GM23338 (cell line): ENCODE results near the gene TSHB. TPM values are rescaled to one million over a fixed set of nuclear protein-coding genes. Genes with fewer than 3 reads are reported as not detected.

Experiments used
- ATAC-seq: fragments of 200-7000 bp; cut with Tn5 transposase; 3 replicates; pipeline ENCODE4 v1.9.1; 2020
- DNase-seq: peaks from one replicate; pipeline ENCODE4 v3.0.0-alpha.2; 2015; ENCODE audit warnings: low spot score
- H2AFZ ChIP-seq: fragments of 200-600 bp; sonication (generic); 2 replicates; pipeline ENCODE4 v1.8.0; 2016; ENCODE audit warnings: antibody characterized with exemption, mild to moderate bottlenecking, moderate library complexity
- H3F3A ChIP-seq: fragments of 200-600 bp; sonication (generic); replicated peaks from 2 replicates; pipeline ENCODE4 v1.8.0; 2017; ENCODE audit warnings: antibody characterized with exemption, mixed run types, low read depth
- H3K27ac ChIP-seq: fragments of 200-600 bp; sonication (generic); 2 replicates; pipeline ENCODE4 v1.6.1; 2016; ENCODE audit warnings: low read depth
- H3K27me3 ChIP-seq: fragments of 200-600 bp; sonication (generic); 2 replicates; pipeline ENCODE4 v1.8.0; 2016; ENCODE audit warnings: mild to moderate bottlenecking, mixed run types, moderate library complexity; ENCODE audit not compliant: insufficient read depth
- H3K36me3 ChIP-seq: fragments of 200-600 bp; sonication (generic); 2 replicates; pipeline ENCODE4 v1.8.0; 2016; ENCODE audit warnings: mild to moderate bottlenecking; ENCODE audit not compliant: insufficient read depth
- H3K4me1 ChIP-seq: fragments of 200-600 bp; sonication (generic); 2 replicates; pipeline ENCODE4 v1.8.0; 2016; ENCODE audit warnings: mild to moderate bottlenecking, moderate library complexity; ENCODE audit not compliant: insufficient read depth
- H3K4me2 ChIP-seq: fragments of 200-600 bp; sonication (generic); 2 replicates; pipeline ENCODE4 v1.7.1; 2017; ENCODE audit warnings: mixed run types
- H3K4me3 ChIP-seq: fragments of 200-600 bp; sonication (generic); 2 replicates; pipeline ENCODE4 v1.6.1; 2016; ENCODE audit warnings: mixed run types
- H3K79me2 ChIP-seq: fragments of 200-600 bp; sonication (generic); replicated peaks from 2 replicates; pipeline ENCODE4 v1.8.0; 2017; ENCODE audit warnings: mild to moderate bottlenecking; ENCODE audit not compliant: insufficient read depth
- H3K9me2 ChIP-seq: fragments of 200-600 bp; sonication (generic); 2 replicates; pipeline ENCODE4 v1.8.0; 2017; ENCODE audit not compliant: insufficient read depth
- H4K20me1 ChIP-seq: fragments of 200-600 bp; sonication (generic); replicated peaks from 2 replicates; pipeline ENCODE4 v1.8.0; 2017; ENCODE audit warnings: mild to moderate bottlenecking; ENCODE audit not compliant: insufficient read depth
- H3K27ac Mint-ChIP-seq: 2 replicates; pipeline ENCODE4 v1.8.0; 2020; ENCODE audit warnings: inconsistent platforms, mild to moderate bottlenecking, moderate library complexity, mixed read lengths
- H3K27me3 Mint-ChIP-seq: 3 replicates; pipeline ENCODE4 v1.8.0; 2022; ENCODE audit warnings: low read depth, mild to moderate bottlenecking, moderate library complexity, mixed read lengths, inconsistent platforms; ENCODE audit not compliant: insufficient read depth, poor library complexity
- H3K36me3 Mint-ChIP-seq: 3 replicates; pipeline ENCODE4 v1.8.0; 2021; ENCODE audit warnings: low read depth, mild to moderate bottlenecking, inconsistent platforms, moderate library complexity, mixed read lengths
- H3K4me1 Mint-ChIP-seq: 3 replicates; pipeline ENCODE4 v1.8.0; 2020; ENCODE audit warnings: mild to moderate bottlenecking, inconsistent platforms, mixed read lengths
- H3K4me3 Mint-ChIP-seq: 3 replicates; pipeline ENCODE4 v1.8.0; 2021; ENCODE audit warnings: moderate library complexity, mild to moderate bottlenecking, inconsistent platforms, mixed read lengths
- H3K9me3 Mint-ChIP-seq: 3 replicates; pipeline ENCODE4 v1.8.0; 2020; ENCODE audit warnings: moderate library complexity, mild to moderate bottlenecking, inconsistent platforms, mixed read lengths
- CREB1 ChIP-seq: fragments of 250-450 bp; sonication (Bioruptor Pico); IDR thresholded peaks from 2 replicates; pipeline ENCODE4 v1.5.0; 2020; ENCODE audit warnings: low read depth, mild to moderate bottlenecking, moderate library complexity
- EZH2 ChIP-seq: fragments of 200-600 bp; sonication (generic); IDR thresholded peaks from one replicate; pipeline ENCODE4 v1.8.0; 2017; ENCODE audit warnings: antibody characterized with exemption, mild to moderate bottlenecking, low read depth; ENCODE audit not compliant: unreplicated experiment
- EZH2phosphoT487 ChIP-seq: fragments of 200-600 bp; sonication (generic); IDR thresholded peaks from one replicate; pipeline ENCODE4 v1.8.1; 2018; ENCODE audit warnings: antibody characterized with exemption; ENCODE audit not compliant: unreplicated experiment
- NANOG ChIP-seq: IDR thresholded peaks from 2 replicates; pipeline ENCODE4 v1.6.1; 2016; ENCODE audit warnings: antibody characterized with exemption, borderline replicate concordance
- REST ChIP-seq: IDR thresholded peaks from one replicate; pipeline ENCODE4 v1.6.1; 2018; ENCODE audit warnings: antibody characterized with exemption; ENCODE audit not compliant: unreplicated experiment
- STAT1 ChIP-seq: IDR thresholded peaks from one replicate; pipeline ENCODE4 v1.6.1; 2016; ENCODE audit warnings: antibody characterized with exemption; ENCODE audit not compliant: unreplicated experiment
- ZNF114 ChIP-seq: fragments of 250-450 bp; sonication (Bioruptor Pico); IDR thresholded peaks from 2 replicates; pipeline ENCODE4 v1.5.0; 2020; ENCODE audit warnings: mild to moderate bottlenecking, moderate library complexity
- polyA plus RNA-seq: library from polyadenylated mRNA; unstranded; fragments of >200 nt; fragmentation: Nextera tagmentation; extraction: Ambion mirVana; gene quantifications from 2 replicates; pipeline ENCODE4 v1.2.1, GENCODE V29; 2016
- total RNA-seq: library from RNA; depleted of rRNA; stranded (reverse); fragments of >200 nt; shearing (Covaris generic); gene quantifications from 2 replicates; pipeline ENCODE4 v1.2.3, GENCODE V29; 2014
- TF ChIP-seq, protein P1 (sequence below): fragments of 250-450 bp; sonication (Bioruptor Pico); IDR thresholded peaks from 2 replicates; pipeline ENCODE4 v1.5.0; 2020; ENCODE audit warnings: mild to moderate bottlenecking, moderate library complexity

The TSHB gene
- total and polyA plus RNA-seq, 2 experiments from 2014 or later, result not detected

DNA sequence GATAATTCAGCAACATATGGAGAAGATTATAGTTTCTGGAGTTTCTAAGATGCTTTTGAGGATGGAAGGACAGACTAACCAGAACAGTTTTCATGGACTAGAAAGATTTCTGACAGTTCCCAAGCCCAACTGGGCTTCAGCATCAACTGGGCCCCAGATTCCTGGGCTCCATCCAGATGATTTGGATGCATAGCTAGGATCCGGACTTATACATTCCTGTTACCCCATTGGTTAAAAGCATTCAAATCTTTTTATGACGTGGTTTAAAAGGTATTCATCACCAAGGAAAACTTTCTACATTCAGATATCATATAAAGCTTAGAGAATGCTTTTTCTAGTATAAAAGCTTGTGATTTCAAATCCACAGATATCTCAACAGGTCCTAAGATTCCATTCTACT is 29.7 kb downstream of the TSHB start:
- peaks cover 3% of the 10 kb centered on the region; the same call in 1 of the 3 replicates for H3K4me1 Mint-ChIP-seq
- Histone ChIP-seq H3K36me3 (no peaks in the 10 kb centered on the region), H3K9me2 (no peaks in the 10 kb centered on the region), H3K27ac (no peak overlapping the region), H2AFZ (no peak overlapping the region), H3K4me1 (peaks cover 13% of the 10 kb centered on the region), H3K4me3 (no peak overlapping the region), H3K4me2 (no peak overlapping the region), H3K27me3 (no peaks in the 10 kb centered on the region), H3K79me2 (no peaks in the 10 kb centered on the region), H4K20me1 (no peaks in the 10 kb centered on the region), H3F3A (no peaks in the 10 kb centered on the region)
- H3K36me3 Mint-ChIP-seq, result no peaks in the 10 kb centered on the region; the same call in 2 of the 3 replicates
- TF ChIP-seq EZH2phosphoT487, result no peak
- no peak for TF ChIP-seq EZH2
- no peak overlapping the region for H3K4me3 Mint-ChIP-seq
- H3K27me3 Mint-ChIP-seq, result peaks cover 2% of the 10 kb centered on the region
- no peak overlapping the region for H3K27ac Mint-ChIP-seq
- H3K9me3 Mint-ChIP-seq, result no peaks in the 10 kb centered on the region
- ATAC-seq, result no peak
- no peak for DNase-seq

DNA sequence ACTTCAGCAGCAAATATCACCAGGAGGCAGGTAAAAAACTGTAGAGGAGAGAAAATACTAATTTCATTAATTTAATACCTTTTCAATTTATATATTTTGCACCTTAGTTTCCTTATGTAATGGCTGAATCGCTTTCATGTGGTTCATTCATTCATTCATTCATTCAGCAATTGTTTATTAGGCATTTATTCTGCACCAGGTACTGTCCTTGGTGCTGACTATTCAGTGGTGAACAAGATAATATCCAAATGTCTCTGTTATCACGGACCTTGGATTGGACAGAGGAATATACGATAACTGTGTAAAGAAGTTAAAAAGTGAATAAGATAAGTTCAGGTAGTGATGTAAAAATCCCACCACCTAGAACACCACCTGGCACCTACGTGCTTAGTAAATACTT is 30.9 kb downstream of the TSHB start:
- no peaks in the 10 kb centered on the region; the same call in 2 of the 3 replicates for H3K36me3 Mint-ChIP-seq
- Histone ChIP-seq H3K79me2 (no peaks in the 10 kb centered on the region), H4K20me1 (no peaks in the 10 kb centered on the region), H3F3A (no peaks in the 10 kb centered on the region), H3K4me3 (no peak overlapping the region), H3K36me3 (no peaks in the 10 kb centered on the region), H2AFZ (no peak overlapping the region), H3K27me3 (no peaks in the 10 kb centered on the region), H3K4me2 (no peak overlapping the region), H3K9me2 (no peaks in the 10 kb centered on the region), H3K4me1 (peaks cover 13% of the 10 kb centered on the region), H3K27ac (no peak overlapping the region)
- peaks cover 2% of the 10 kb centered on the region for H3K27me3 Mint-ChIP-seq
- peaks cover 3% of the 10 kb centered on the region; the same call in 1 of the 3 replicates for H3K4me1 Mint-ChIP-seq
- H3K4me3 Mint-ChIP-seq, result no peak overlapping the region
- H3K27ac Mint-ChIP-seq, result no peak overlapping the region
- no peaks in the 10 kb centered on the region for H3K9me3 Mint-ChIP-seq
- ATAC-seq (no peak), DNase-seq (no peak)
- peak; percentile 62 for TF ChIP-seq REST
- TF ChIP-seq NANOG, result no peak

- Histone ChIP-seq H3K27ac (no peak overlapping the region), H3K4me3 (no peak overlapping the region)
- ATAC-seq, result no peak
- TF ChIP-seq EZH2phosphoT487 (no peak), ZNF114 (CRISPR knock-in tag) (no peak), STAT1 (no peak), CREB1 (CRISPR knock-in tag) (no peak)
- TF ChIP-seq, protein P1, sequence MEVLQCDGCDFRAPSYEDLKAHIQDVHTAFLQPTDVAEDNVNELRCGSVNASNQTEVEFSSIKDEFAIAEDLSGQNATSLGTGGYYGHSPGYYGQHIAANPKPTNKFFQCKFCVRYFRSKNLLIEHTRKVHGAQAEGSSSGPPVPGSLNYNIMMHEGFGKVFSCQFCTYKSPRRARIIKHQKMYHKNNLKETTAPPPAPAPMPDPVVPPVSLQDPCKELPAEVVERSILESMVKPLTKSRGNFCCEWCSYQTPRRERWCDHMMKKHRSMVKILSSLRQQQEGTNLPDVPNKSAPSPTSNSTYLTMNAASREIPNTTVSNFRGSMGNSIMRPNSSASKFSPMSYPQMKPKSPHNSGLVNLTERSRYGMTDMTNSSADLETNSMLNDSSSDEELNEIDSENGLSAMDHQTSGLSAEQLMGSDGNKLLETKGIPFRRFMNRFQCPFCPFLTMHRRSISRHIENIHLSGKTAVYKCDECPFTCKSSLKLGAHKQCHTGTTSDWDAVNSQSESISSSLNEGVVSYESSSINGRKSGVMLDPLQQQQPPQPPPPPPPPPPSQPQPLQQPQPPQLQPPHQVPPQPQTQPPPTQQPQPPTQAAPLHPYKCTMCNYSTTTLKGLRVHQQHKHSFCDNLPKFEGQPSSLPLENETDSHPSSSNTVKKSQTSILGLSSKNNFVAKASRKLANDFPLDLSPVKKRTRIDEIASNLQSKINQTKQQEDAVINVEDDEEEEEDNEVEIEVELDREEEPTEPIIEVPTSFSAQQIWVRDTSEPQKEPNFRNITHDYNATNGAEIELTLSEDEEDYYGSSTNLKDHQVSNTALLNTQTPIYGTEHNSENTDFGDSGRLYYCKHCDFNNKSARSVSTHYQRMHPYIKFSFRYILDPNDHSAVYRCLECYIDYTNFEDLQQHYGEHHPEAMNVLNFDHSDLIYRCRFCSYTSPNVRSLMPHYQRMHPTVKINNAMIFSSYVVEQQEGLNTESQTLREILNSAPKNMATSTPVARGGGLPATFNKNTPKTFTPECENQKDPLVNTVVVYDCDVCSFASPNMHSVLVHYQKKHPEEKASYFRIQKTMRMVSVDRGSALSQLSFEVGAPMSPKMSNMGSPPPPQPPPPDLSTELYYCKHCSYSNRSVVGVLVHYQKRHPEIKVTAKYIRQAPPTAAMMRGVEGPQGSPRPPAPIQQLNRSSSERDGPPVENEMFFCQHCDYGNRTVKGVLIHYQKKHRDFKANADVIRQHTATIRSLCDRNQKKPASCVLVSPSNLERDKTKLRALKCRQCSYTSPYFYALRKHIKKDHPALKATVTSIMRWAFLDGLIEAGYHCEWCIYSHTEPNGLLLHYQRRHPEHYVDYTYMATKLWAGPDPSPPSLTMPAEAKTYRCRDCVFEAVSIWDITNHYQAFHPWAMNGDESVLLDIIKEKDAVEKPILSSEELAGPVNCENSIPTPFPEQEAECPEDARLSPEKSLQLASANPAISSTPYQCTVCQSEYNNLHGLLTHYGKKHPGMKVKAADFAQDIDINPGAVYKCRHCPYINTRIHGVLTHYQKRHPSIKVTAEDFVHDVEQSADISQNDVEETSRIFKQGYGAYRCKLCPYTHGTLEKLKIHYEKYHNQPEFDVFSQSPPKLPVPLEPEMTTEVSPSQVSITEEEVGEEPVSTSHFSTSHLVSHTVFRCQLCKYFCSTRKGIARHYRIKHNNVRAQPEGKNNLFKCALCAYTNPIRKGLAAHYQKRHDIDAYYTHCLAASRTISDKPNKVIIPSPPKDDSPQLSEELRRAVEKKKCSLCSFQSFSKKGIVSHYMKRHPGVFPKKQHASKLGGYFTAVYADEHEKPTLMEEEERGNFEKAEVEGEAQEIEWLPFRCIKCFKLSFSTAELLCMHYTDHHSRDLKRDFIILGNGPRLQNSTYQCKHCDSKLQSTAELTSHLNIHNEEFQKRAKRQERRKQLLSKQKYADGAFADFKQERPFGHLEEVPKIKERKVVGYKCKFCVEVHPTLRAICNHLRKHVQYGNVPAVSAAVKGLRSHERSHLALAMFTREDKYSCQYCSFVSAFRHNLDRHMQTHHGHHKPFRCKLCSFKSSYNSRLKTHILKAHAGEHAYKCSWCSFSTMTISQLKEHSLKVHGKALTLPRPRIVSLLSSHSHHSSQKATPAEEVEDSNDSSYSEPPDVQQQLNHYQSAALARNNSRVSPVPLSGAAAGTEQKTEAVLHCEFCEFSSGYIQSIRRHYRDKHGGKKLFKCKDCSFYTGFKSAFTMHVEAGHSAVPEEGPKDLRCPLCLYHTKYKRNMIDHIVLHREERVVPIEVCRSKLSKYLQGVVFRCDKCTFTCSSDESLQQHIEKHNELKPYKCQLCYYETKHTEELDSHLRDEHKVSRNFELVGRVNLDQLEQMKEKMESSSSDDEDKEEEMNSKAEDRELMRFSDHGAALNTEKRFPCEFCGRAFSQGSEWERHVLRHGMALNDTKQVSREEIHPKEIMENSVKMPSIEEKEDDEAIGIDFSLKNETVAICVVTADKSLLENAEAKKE, result no peak
These were observed 32.9 kb downstream of the TSHB start for GRCh38 chr1:115062542-115063004.

More at GRCh38 chr1:115062542-115063004, 32.9 kb downstream of the TSHB start:
- DNase-seq, result no peak
- no peak overlapping the region for H3K4me2 ChIP-seq
- no peaks in the 10 kb centered on the region for H4K20me1 ChIP-seq
- Mint-ChIP-seq H3K36me3 (peaks cover 3% of the 10 kb centered on the region; the same call in 1 of the 3 replicates), H3K9me3 (no peaks in the 10 kb centered on the region), H3K27ac (no peak overlapping the region), H3K27me3 (peaks cover 2% of the 10 kb centered on the region), H3K4me3 (no peak overlapping the region), H3K4me1 (no peaks in the 10 kb centered on the region; the same call in 2 of the 3 replicates)
- H3K36me3 ChIP-seq, result no peaks in the 10 kb centered on the region
- no peaks in the 10 kb centered on the region for H3K9me2 ChIP-seq
- no peaks in the 10 kb centered on the region for H3F3A ChIP-seq
- H3K79me2 ChIP-seq, result no peaks in the 10 kb centered on the region
- no peak overlapping the region for H2AFZ ChIP-seq
- H3K4me1 ChIP-seq, result no peaks in the 10 kb centered on the region
- H3K27me3 ChIP-seq, result no peaks in the 10 kb centered on the region
